WTC11 (cell line): ENCODE data around the gene INHA. TPM values are rescaled to one million over a fixed set of nuclear protein-coding genes. Genes with fewer than 3 reads are reported as not detected.

Experiments used
- ATAC-seq: fragments of 200-7000 bp; cut with Tn5 transposase; 2 replicates; pipeline ENCODE4 v1.10.0; 2021; ENCODE audit warnings: mild to moderate bottlenecking, moderate library complexity
- CTCF ChIA-PET: fragments of 300-600 bp; sonication (Branson Sonifier 250); formaldehyde crosslinking; loops from one replicate; lab custom pipeline; 2021; ENCODE audit warnings: antibody characterized with exemption; lab: Charles Lee
- POLR2A ChIA-PET: fragments of 350-600 bp; sonication (Branson Sonifier 250); formaldehyde crosslinking; loops from one replicate; lab custom pipeline; 2021; ENCODE audit warnings: antibody characterized with exemption; lab: Charles Lee
- DNase-seq: peaks from one replicate; pipeline ENCODE4 v3.0.0; 2021; ENCODE audit warnings: low spot score
- H3K27ac Mint-ChIP-seq: 2 replicates; pipeline ENCODE4 v1.8.0; 2021; ENCODE audit warnings: mixed read lengths
- H3K27me3 Mint-ChIP-seq: 2 replicates; pipeline ENCODE4 v1.8.0; 2021; ENCODE audit warnings: low read depth, mild to moderate bottlenecking, moderate library complexity, mixed read lengths
- H3K36me3 Mint-ChIP-seq: 2 replicates; pipeline ENCODE4 v1.8.0; 2021; ENCODE audit warnings: mixed read lengths
- H3K4me1 Mint-ChIP-seq: 2 replicates; pipeline ENCODE4 v1.8.0; 2022; ENCODE audit warnings: mixed read lengths
- H3K4me3 Mint-ChIP-seq: 2 replicates; pipeline ENCODE4 v1.8.0; 2021; ENCODE audit warnings: mild to moderate bottlenecking, moderate library complexity, mixed read lengths
- H3K9me3 Mint-ChIP-seq: 2 replicates; pipeline ENCODE4 v1.8.0; 2021; ENCODE audit warnings: mixed read lengths
- AFF4 ChIP-seq: sonication (generic); formaldehyde crosslinking; IDR thresholded peaks from 2 replicates; pipeline ENCODE4 v1.8.1; 2023; ENCODE audit warnings: mild to moderate bottlenecking, missing genetic modification reagents, borderline replicate concordance
- AR ChIP-seq: fragments of 250-450 bp; sonication (Bioruptor Pico); IDR thresholded peaks from 2 replicates; pipeline ENCODE4 v1.9.0; 2021; ENCODE audit warnings: mild to moderate bottlenecking
- ATF2 ChIP-seq: sonication (generic); formaldehyde crosslinking; IDR thresholded peaks from 2 replicates; pipeline ENCODE4 v1.8.1; 2022; ENCODE audit warnings: low read depth, missing genetic modification reagents, borderline replicate concordance
- E2F4 ChIP-seq: sonication (generic); formaldehyde crosslinking; IDR thresholded peaks from 2 replicates; pipeline ENCODE4 v1.8.1; 2022; ENCODE audit warnings: low read depth, mild to moderate bottlenecking, moderate library complexity, missing genetic modification reagents, borderline replicate concordance
- FOXP4 ChIP-seq: sonication (generic); formaldehyde crosslinking; IDR thresholded peaks from 2 replicates; pipeline ENCODE4 v1.8.0; 2022; ENCODE audit warnings: mild to moderate bottlenecking, missing genetic modification reagents
- GTF2I ChIP-seq: fragments of 250-450 bp; sonication (Bioruptor Pico); conservative IDR thresholded peaks from 2 replicates; pipeline ENCODE4 v1.4.0; 2021; ENCODE audit warnings: mild to moderate bottlenecking
- MYBL2 ChIP-seq: sonication (generic); formaldehyde crosslinking; IDR thresholded peaks from 2 replicates; pipeline ENCODE4 v1.8.1; 2023; ENCODE audit warnings: mild to moderate bottlenecking, moderate library complexity, missing genetic modification reagents
- NR1H2 ChIP-seq: sonication (generic); formaldehyde crosslinking; IDR thresholded peaks from 2 replicates; pipeline ENCODE4 v1.9.0; 2021; ENCODE audit warnings: mild to moderate bottlenecking, moderate library complexity, missing genetic modification reagents
- PREB ChIP-seq: sonication (generic); formaldehyde crosslinking; IDR thresholded peaks from 2 replicates; pipeline ENCODE4 v1.8.1; 2022; ENCODE audit warnings: mild to moderate bottlenecking, missing genetic modification reagents, moderate library complexity, borderline replicate concordance
- ZMAT4 ChIP-seq: fragments of 250-450 bp; sonication (Bioruptor Pico); IDR thresholded peaks from 2 replicates; pipeline ENCODE4 v1.9.0; 2021; ENCODE audit warnings: mild to moderate bottlenecking
- ZNF425 ChIP-seq: fragments of 250-450 bp; sonication (Bioruptor Pico); conservative IDR thresholded peaks from 2 replicates; pipeline ENCODE4 v1.9.0; 2021; ENCODE audit warnings: mild to moderate bottlenecking
- total RNA-seq: library from RNA; stranded (reverse); gene quantifications from 3 replicates; pipeline ENCODE4 v1.2.3, GENCODE V29; 2021

The INHA gene
- total RNA-seq, 1 experiment from 2014 or later, result 1.4 TPM

GRCh38 chr2:219578811-219579613, 6.9 kb downstream of the INHA start (continued):
- no peak for TF ChIP-seq AFF4
- TF ChIP-seq MYBL2 (CRISPR knock-in tag), result no peak

GRCh38 chr2:219581346-219581745, 9.2 kb downstream of the INHA start:
- H3K27ac Mint-ChIP-seq, result no peak overlapping the region
- TF ChIP-seq PREB (CRISPR knock-in tag) (no peak), AFF4 (no peak), ATF2 (CRISPR knock-in tag) (no peak), GTF2I (CRISPR knock-in tag) (no peak), FOXP4 (CRISPR knock-in tag) (no peak), ZNF425 (CRISPR knock-in tag) (no peak), AR (CRISPR knock-in tag) (no peak), NR1H2 (CRISPR knock-in tag) (no peak), E2F4 (no peak), ZMAT4 (no peak)

More at GRCh38 chr2:219581346-219581745, 9.2 kb downstream of the INHA start:
- Mint-ChIP-seq H3K9me3 (no peaks in the 10 kb centered on the region), H3K27me3 (peaks cover 26% of the 10 kb centered on the region), H3K4me1 (peaks cover 31% of the 10 kb centered on the region), H3K4me3 (no peak overlapping the region), H3K36me3 (no peaks in the 10 kb centered on the region)
- no peak for DNase-seq
- POLR2A ChIA-PET, result no interaction called here
- no peak for ATAC-seq
- CTCF ChIA-PET, result interaction anchor here (4.9 kb wide), 1 partner anchor 20 kb away, joined by 44 read pairs; no protein-coding TSS in a partner anchor
